ENCODE results near the gene PLXNC1.

The PLXNC1 gene

DNA sequence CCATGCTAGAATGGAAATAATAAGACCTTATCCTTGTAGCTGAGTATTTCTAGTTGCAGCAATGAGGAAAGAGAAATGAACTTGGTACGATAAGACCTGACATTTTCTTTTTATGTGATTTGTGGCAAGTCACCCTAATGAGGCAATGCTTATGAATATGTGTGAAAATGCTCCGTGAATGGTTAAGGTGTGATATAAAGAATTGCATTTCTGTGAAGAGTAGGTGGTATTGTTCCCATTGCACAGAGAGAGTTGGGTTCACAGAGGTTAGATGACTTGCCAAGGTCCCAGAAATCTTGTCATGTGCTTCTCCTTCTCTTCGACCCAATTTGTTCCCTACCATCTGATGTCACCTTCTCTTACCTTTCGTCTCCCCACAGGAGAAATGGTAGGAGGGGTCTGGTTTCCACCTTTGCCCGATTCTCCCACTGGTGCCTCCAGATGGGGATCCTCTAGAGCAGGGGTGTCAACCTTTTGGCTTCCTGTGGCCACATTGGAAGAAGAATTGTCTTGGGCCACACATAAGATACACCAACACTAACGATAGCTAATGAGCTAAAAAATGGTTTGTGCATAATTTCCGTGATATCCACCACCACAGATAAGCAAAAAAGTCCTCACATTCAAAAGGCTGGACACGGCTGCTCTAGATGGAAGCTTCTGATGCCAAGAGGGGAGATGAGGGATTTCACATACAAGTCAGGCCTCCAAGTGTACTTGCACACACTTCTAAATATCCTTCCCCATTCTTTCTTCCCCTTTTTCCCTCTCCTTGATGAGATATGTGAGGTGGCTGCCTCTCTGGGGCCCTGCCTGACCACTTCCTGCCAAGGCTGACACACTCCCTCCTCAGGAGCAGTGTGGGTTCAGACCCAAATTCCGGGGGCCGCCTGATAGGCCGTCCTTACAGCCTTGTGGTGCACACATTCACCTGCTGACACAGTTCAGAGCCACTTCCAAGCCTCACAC is 96.1 kb downstream of the PLXNC1 start:
- H3K4me3 Mint-ChIP-seq = no peak overlapping the region
- no peak overlapping the region for H3K27ac Mint-ChIP-seq
- no peaks in the 10 kb centered on the region for H3K27me3 Mint-ChIP-seq (ENCODE audit: low read depth)
- no peaks in the 10 kb centered on the region for H3K36me3 Mint-ChIP-seq (ENCODE audit: low read depth)
- peaks cover 13% of the 10 kb centered on the region for H3K4me1 Mint-ChIP-seq
- no peaks in the 10 kb centered on the region for H3K9me3 Mint-ChIP-seq
- TF ChIP-seq, protein P1, sequence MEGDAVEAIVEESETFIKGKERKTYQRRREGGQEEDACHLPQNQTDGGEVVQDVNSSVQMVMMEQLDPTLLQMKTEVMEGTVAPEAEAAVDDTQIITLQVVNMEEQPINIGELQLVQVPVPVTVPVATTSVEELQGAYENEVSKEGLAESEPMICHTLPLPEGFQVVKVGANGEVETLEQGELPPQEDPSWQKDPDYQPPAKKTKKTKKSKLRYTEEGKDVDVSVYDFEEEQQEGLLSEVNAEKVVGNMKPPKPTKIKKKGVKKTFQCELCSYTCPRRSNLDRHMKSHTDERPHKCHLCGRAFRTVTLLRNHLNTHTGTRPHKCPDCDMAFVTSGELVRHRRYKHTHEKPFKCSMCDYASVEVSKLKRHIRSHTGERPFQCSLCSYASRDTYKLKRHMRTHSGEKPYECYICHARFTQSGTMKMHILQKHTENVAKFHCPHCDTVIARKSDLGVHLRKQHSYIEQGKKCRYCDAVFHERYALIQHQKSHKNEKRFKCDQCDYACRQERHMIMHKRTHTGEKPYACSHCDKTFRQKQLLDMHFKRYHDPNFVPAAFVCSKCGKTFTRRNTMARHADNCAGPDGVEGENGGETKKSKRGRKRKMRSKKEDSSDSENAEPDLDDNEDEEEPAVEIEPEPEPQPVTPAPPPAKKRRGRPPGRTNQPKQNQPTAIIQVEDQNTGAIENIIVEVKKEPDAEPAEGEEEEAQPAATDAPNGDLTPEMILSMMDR (IDR thresholded peaks at IDR 0.05; ENCODE audit: unreplicated experiment in 3 of 3) = no peak

DNA sequence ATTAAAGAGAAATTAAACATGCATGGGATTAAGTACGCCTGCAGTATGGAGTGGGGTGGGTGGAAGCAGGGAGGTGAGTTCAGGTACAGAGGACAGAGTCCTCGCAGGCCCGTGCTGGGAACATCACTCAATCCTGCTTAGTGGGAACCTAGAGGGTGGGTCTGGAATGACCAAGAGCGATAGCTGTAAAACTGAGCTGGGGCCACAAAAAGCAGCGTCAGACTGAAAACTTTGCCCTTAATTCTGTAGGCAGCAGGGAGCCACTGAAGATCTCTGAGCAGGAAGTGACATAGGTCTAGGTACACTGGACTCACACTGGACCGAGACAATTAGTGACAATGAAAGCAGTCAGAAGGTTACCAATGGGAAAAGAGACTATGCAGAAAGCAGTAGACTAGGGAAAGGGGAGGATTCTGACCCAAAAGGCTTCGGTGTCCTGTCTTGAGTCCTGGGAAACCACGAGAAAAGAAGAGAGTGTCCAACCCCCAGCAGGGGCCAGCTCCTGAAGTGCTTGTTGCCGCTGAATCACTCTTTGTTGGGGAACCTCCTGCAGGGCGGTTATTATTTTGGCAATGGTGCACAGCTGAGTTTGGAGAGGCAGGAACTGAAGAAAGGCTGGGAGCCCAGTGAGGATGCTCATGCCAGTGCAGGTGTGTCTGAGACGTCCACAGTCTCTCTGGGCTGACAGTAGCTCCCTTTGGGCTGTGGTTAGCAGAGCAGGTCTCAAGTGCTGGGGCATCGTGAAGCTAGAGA is 97.4 kb downstream of the PLXNC1 start:
- peaks cover 13% of the 10 kb centered on the region for H3K4me1 Mint-ChIP-seq
- no peak overlapping the region for H3K4me3 Mint-ChIP-seq
- H3K9me3 Mint-ChIP-seq = no peaks in the 10 kb centered on the region
- no peaks in the 10 kb centered on the region for H3K27me3 Mint-ChIP-seq (ENCODE audit: low read depth)
- H3K27ac Mint-ChIP-seq = peak overlapping the region in 2 of 3 experiments; percentile 49 to 56
- TF ChIP-seq, protein P1 (IDR thresholded peaks at IDR 0.05; ENCODE audit: unreplicated experiment in 3 of 3) = no peak
- H3K36me3 Mint-ChIP-seq (ENCODE audit: low read depth) = no peaks in the 10 kb centered on the region

DNA sequence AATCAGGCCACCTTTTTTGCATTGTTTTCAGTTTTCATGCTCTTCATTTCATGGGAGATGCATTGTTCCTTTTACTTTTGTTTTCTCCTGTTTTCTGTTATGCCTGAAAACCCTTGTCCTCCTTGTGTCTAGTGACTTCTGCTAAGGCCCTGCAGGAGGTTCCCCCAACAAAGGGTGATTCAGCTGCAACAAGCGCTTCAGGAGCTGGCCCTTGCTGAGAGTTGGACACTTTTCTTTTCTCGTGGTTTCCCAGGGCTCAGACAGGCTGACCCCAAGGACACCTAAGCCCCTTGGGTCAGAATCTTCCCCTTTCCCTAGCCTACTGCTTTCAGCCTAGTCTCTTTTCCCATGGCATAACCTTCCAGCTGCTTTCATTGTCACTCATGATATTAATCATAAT is 98.9 kb downstream of the PLXNC1 start:
- TF ChIP-seq, protein P1 (IDR thresholded peaks at IDR 0.05; ENCODE audit: unreplicated experiment in 3 of 3) = no peak
- H3K36me3 Mint-ChIP-seq (ENCODE audit: low read depth) = no peaks in the 10 kb centered on the region
- H3K9me3 Mint-ChIP-seq = no peaks in the 10 kb centered on the region
- H3K4me1 Mint-ChIP-seq = peaks cover 13% of the 10 kb centered on the region
- H3K27me3 Mint-ChIP-seq (ENCODE audit: low read depth) = peaks cover 3% of the 10 kb centered on the region
- peak overlapping the region in 1 of 3 experiments; percentile 0 for H3K27ac Mint-ChIP-seq
- no peak overlapping the region for H3K4me3 Mint-ChIP-seq

DNA sequence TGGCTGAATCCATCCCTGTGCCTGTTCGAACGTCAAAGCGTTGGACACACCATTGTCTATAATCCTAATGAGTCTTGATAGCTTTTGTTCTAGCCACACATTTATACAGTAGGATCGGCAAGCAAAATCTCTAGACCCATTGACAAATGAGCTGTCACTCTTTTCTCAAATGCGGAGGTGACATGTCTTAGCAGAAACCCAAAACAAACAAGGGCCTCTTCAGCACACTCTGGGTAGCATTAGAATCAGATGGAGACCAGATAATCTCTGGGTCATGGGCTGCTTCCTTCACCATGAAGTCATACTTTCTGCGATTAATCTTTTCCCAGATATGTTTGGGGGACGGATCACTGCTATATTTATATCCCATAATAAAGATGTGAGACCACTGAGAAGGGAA is 100.2 kb downstream of the PLXNC1 start:
- H3K4me3 Mint-ChIP-seq = no peak overlapping the region
- peaks cover 13% of the 10 kb centered on the region for H3K4me1 Mint-ChIP-seq
- no peaks in the 10 kb centered on the region for H3K9me3 Mint-ChIP-seq
- peaks cover 3% of the 10 kb centered on the region for H3K27me3 Mint-ChIP-seq (ENCODE audit: low read depth)
- peaks cover 3% of the 10 kb centered on the region for H3K36me3 Mint-ChIP-seq (ENCODE audit: low read depth)
- TF ChIP-seq, protein P1 (IDR thresholded peaks at IDR 0.05; ENCODE audit: unreplicated experiment in 3 of 3) = no peak
- no peak overlapping the region for H3K27ac Mint-ChIP-seq

DNA sequence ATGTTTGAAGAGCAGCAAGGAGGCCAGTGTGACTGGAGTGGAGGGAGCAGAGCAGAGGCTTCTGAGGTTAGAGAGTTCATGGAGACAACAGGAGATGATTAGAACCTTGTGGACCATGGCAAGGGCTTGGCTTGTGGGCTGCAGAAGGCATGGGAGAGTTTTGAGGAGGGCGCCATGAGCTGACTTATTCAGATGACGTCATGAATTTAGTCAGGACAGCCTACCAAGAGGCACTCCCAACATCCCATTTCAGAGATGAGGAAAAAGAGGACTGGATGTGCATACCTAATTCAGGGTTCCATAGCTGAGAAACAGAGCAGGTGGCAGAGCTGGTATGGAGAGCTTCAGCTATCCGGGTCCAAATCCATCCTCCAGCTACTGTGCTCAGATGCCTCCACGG is 101.8 kb downstream of the PLXNC1 start:
- H3K27ac Mint-ChIP-seq = no peak overlapping the region
- H3K4me3 Mint-ChIP-seq = no peak overlapping the region
- peaks cover 26% of the 10 kb centered on the region for H3K4me1 Mint-ChIP-seq
- TF ChIP-seq, protein P1 (IDR thresholded peaks at IDR 0.05; ENCODE audit: unreplicated experiment in 3 of 3) = no peak
- peaks cover 3% of the 10 kb centered on the region for H3K27me3 Mint-ChIP-seq (ENCODE audit: low read depth)
- H3K9me3 Mint-ChIP-seq = no peaks in the 10 kb centered on the region
- H3K36me3 Mint-ChIP-seq (ENCODE audit: low read depth) = peaks cover 3% of the 10 kb centered on the region

Data from nephron (organoid).